Brain pericyte (primary cell): ENCODE results near the gene USP3.
A peak's percentile ranks its signal among the peaks of the same experiment; 100 is the strongest.

Experiments
- DNase-seq: peaks from one replicate; pipeline ENCODE4 v3.0.0-alpha.2; 2012; ENCODE audit warnings: low read depth, low spot score

Gene USP3, protein sequence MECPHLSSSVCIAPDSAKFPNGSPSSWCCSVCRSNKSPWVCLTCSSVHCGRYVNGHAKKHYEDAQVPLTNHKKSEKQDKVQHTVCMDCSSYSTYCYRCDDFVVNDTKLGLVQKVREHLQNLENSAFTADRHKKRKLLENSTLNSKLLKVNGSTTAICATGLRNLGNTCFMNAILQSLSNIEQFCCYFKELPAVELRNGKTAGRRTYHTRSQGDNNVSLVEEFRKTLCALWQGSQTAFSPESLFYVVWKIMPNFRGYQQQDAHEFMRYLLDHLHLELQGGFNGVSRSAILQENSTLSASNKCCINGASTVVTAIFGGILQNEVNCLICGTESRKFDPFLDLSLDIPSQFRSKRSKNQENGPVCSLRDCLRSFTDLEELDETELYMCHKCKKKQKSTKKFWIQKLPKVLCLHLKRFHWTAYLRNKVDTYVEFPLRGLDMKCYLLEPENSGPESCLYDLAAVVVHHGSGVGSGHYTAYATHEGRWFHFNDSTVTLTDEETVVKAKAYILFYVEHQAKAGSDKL

DNA sequence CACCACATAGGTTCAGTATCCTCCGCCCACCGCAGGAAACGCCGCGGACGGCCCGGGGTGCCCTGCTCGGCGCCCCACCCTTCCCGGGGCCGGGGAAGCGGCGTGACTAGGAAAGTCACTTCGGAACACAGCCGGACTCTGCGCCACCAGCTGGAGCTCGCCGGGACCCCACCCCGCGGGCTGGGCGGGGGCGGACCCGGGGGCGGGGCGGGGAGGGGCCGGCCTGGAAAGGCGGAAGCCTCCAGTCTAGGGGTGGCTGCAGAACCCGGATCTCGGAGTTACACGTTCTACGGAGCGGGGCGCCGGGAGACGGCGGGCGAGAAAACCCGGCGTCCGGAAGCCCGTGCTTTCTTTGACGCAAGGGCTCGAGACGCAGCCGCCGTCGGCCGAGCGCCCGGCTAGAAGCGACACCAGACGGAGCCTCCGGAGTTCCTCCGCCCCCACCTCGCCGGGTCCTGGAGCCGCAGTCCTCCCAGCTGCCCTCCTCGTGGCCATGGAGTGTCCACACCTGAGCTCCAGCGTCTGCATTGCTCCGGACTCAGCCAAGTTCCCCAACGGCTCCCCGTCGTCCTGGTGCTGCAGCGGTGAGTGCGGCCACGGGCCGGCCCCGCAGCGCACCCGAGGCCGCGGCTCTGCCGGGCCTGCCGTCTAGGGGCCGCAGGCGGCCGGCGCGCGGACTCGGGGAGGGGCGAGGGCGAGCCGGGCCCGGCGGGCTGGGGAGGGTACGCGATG lies at the start of gene USP3:
Gene USP3 (plus strand): TSS at position 347 of the 732 bp plus-strand sequence. CDS start 147 bp downstream, at position 494.
- DNase-seq: peak; percentile 89

DNA sequence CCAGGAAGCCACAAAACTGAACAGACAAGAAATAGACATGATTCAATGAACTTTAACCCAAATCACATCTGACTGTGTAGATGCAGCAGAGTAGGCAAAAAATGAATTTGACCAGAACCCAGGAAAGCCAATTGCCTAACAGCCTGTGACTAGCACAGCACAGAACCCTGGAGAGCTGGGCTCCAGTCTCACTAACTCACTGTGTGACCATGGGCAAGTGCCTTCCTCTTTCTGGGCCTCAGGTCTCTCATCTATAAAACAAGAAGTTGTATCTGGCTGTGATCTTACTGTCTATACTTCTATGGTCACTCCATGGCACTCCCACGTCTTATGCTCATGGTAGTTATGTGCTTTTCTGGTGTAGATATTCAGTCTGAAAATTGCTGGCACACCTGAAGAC lies 48.1 kb upstream of the USP3 start:
- DNase-seq: no peak

DNA sequence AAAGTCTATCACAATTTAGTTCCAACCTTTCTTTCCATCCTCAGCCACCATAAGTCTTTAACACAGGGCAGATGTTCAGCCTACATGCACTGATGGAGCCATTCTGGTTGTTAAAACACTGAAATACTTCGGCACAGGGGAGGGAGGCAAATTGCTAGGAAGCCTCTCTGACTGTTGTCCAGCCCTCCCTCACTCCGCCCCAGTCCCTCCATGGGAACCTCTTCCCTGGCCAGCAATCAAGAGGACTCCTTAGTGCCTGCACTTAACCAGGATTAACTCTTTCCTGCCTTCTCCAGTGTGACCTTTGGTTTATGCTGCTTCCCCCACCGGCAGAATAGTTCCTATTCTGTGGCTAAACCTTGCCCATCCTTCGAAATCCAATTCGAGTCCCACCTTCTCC lies 47.0 kb upstream of the USP3 start:
- no peak for DNase-seq

DNA sequence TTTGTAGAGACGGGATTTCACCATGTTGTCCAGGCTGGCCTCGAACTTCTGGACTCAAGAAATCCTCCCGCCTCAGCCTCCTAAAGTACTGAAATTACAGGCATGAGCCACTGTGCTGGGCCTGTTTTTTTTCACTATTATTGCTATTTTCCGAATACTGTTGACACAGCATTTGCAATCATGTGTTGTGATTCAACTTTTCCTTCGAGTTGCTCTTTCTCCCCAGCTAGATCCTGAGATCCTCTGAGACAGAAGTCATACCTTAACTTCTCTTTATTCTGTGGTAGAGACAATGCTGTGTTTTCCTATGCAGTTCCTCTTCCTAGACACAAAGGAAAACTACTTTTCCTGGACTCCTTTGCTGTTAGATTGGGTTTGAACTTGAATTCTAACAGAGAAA lies 46.4 kb upstream of the USP3 start:
- DNase-seq: no peak

DNA sequence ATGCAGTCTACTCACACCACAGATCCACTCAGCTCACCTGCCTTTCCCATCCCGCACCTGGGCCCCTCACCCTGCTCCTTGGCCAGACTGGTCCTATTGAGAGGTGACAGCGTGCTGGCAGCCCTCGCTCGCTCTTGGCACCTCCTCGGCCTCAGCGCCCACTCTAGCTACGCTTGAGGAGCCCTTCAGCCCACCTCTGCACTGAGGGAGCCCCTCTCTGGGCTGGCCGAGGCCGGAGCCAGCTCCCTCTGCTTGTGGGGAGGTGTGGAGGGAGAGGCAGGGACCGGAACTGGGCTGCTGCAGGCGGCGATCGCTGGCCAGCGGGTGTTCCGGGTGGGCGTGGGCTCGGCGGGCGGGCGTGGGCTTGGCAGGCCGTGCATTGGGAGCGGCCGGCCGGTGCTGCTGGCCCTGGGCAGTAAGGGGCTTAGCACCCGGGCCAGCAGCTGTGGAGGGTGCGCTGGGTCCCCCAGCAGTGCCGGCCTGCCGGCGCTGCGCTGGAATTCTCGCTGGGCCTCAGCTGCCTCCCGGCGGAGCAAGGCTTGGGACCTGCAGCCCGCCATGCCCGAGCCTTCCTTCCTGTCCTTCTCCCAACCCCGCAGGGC lies 45.5 kb upstream of the USP3 start:
- DNase-seq: no peak

DNA sequence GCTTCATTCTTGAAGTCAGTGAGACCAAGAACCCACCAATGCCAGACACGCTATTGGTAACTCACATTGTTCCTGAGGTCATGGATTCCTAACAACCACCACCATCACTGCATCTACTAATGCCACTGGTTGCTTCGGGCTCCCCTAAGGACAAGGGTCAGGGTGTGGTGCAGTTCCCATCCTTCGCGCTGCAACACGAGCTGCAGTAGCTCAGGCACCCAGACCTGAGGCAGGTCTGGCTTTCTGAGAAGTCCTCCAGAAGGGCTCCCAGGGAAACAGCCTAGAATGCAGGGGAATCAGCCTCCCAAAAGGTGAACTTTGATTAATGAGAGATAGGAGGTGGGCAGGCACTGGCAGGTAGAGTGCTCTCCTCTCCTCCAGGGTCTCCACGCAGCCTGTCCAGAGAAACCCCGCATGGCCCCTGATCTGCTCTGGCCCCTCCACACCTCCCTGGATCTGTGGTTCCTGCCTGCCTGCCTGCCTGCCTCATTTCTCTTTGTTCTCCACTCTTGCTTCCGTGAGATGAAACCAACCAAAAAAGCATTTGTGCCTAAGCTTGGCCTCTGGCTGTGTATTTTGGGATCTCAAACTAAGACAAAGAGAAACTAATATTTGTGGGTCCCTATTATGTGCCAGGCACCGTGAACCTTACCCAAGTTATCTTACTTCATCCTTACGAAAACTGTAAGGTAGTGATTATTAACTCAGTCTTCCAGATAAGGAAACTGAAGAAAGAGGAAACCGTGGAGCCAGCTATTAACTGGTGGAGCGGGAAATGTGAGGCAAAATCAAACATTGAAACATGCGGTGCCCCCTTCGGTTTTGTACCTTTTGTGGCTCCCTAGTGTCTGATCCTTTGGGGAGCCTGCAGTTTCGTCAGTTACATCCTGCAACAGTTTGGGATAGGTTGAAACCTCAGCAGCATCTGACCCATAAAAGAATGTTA lies 43.9 kb upstream of the USP3 start:
- DNase-seq: no peak

DNA sequence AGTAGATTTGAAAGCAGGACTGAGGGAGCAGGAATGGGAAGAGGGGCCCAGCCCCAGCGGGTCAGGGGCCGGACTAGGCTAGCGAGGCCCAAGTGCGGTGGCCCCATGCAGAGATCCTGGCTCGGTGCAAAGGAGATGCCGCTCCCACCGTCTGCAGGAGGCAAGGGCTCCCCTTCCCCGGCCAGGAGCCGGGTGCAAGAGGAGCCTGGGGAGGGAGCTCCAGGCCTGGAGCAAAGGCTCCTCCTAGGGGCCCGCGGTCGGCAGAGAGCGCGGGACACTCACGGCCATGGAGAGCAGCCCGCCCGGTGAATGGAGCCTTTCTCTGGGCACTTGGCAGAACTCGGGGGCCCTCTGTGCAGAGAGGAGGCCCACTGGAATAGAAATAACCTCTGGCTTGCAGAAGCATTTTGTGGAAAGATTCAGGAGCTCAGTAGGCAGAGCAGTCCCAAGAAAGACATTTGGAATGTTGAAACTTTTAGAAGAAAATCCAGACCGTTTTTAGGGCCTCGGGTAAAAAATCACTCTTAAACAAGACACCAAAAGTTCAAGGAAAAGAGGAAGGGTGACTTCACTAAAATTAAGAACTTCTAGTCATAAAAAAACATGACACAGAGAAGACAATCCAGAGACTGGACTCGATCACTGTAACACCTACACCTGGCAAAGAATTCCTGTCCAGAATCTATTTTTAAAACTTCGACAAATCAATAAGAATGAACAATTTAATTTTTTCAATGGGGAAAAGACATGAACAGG lies 43.0 kb upstream of the USP3 start:
- DNase-seq: no peak

DNA sequence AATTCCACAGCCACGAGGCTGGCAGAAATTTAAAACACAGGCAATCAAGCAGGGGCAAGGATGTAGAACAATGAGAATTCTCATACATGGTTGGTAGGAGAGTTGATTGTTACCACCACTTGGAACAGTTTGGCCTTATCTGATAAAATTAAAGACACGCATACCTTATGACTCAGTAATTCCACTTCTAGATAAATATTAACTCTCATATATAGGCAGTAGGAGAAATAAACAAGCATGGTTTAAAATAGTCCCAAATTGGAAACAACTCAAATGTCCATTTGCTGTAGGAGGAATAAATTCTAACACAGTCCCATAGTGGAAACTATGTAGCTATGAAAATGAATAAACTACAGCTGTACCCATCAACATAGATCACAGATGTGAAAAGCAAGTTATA lies 42.3 kb upstream of the USP3 start:
- no peak for DNase-seq

DNA sequence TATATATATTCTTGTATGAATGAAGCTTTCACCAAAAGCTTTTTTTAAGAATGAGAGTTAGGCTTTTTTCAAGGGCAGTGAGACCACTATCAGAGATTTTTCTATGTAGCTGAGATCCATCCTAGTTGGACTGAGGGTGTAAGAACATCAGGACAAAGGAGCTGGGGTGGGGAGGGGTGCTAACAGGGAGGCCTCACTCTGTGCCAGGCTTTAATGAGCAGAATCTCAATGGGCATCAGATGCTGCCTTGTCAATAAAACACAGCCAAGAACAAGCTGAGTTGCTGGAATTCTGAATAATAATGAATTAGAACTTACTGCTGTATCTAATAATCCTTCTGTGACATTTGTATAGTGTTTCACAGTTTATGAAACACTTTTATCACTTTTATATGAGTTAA lies 41.4 kb upstream of the USP3 start:
- no peak for DNase-seq

DNA sequence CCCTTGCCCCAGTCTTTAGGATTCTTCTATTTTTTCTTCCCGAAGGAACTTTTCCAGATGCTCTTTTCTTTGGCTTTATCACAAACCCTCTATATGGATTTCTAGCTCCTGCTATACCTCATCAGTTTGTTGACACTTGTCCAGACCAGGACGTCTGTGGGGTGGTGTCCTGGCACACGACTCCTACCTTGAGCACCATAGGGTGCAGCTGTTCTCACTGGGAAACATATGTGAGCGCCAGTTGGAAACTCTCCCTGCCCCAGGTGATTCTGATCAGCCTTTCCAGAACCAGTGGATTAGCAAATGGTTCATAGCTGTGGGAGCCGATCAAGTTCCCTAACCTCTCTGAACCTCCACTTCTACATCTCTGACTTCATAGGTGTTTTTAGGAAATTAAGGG lies 40.6 kb upstream of the USP3 start:
- DNase-seq: no peak

DNA sequence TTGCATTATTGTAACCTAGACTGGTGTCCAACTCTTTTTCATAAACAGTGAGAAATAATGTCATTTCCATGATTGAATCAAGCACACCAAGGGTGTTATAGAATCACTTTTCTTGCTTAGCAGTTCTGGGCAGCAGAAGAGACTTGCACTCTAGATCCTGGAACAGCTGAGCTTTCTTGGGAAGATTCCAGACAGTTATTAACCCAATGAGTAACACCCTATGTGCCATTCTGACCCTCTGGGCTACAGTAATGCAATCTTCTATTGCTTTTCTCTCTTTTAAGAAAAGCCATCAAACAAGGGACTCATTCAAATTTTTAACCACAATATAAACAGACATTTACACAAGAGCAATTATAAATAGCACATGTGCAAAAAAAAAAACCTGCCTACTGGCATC lies 39.3 kb upstream of the USP3 start:
- DNase-seq: no peak

DNA sequence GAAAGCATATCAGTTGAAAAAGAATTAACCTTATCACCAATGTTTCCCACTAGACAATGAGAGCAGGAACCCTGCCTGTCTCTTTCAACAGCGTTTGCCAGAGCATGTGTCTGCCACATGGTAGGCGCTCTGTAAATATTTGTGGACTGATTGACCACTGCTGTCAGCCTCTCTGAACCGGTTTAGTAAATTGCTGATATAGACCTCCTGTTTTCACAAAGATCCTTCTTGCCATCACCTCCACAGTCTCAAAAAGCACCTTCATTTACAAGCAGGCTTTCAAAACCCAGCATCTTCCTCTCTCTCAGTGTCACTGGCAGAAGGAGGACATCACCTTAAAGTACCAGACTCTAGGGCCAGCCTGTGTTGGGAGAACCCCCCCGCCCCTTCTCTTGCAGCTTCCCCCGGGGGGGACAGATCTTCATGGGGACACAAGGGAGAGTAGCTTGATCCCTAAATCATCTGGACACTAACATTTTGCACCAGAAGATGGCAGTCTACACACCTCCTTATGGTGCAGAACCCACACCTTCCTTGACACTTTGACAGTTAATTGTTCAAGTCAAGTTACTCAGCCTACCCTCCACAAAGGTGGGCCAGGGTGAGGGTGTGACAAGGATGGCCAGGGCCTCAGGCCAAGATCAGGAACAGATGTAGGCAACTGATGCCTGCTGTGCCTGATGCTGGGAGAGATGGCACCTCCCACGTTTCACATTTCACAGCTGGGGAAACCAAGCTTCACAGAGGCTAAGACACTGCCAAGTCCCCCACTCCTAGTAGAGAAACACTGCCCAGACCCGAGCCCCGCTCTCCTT lies 37.8 kb upstream of the USP3 start:
- DNase-seq: no peak

DNA sequence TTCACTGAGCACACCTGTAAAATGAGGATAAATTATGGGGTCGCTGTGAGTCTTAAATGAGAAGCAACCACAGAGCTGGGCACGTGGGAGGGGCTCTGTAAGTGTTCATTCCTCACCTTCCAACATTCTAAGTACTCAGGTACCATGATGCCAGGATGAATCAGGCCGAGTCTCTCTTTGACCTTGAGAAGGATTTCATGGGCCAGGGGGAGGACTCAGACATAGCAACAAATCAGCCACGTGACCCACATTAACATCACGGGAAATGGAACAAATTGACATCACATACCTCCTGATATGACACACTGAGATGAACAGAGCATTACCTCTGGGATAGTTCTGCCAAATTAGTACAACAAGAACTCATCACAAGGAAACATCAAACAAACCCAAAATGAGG lies 35.2 kb upstream of the USP3 start:
- DNase-seq: no peak

DNA sequence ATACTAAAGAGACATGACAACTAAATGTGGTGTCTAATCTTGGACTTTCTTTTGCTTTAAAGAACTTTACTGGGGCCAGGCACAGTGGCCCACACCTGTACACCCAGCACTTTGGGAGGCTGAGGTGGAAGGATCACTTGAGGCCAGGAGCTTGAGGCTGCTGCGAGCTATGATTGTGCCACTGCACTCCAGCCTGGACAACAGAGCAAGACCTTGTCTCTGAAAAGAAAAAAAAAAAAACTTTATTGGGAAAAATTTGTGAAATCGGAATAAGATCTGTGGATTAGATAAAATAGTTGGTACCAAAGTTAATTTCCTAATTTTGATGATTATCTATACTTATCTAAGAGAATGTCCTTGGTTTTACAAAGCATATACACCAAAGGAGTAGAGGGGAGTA lies 34.4 kb upstream of the USP3 start:
- DNase-seq: no peak

DNA sequence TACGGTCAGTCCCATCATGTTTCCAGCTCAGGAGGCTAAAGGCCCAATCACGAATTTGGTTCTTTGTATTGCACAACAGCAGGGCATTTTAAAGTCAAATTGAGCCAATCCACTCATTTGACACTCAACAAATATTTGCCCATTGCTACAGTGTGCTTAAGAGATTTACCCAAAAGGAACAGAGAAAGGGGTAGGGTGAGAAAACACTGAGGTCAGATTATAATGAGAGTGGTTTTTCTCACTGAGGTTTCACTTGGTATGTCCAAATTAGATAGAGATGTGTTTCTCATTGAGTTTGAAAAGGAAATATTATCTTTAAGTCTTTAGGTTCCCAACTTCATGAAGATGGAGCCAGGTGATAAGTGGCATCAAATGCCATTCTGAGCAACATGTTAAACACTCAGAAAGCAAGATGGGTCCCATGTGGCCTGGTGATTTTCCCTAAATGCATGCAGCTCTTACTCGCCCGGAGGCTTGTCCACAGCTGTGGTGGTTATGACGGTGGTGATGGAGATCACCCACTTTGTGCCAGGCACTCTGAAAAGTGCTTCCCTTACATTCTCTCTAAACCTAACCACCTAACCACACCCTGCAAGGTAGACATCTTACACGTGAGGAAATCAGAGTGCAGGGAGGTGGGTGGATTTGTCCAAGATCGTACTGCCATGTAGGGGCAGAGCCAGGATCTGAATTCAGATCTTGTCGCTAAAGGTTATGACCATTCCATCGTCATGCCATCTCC lies 31.2 kb upstream of the USP3 start:
- DNase-seq: no peak

DNA sequence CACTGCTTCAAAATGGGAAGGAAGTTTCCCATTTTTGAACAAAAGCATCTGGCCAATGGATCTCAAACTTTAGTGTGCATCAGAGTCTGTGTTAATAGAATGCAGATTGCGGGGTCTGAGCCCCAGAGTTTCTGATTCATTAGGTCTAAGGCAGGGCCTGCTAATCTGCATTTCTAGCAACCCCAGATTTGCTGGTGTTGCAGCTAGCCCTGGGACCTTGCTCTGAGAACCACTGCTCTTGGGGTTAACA lies 30.7 kb upstream of the USP3 start:
- no peak for DNase-seq

DNA sequence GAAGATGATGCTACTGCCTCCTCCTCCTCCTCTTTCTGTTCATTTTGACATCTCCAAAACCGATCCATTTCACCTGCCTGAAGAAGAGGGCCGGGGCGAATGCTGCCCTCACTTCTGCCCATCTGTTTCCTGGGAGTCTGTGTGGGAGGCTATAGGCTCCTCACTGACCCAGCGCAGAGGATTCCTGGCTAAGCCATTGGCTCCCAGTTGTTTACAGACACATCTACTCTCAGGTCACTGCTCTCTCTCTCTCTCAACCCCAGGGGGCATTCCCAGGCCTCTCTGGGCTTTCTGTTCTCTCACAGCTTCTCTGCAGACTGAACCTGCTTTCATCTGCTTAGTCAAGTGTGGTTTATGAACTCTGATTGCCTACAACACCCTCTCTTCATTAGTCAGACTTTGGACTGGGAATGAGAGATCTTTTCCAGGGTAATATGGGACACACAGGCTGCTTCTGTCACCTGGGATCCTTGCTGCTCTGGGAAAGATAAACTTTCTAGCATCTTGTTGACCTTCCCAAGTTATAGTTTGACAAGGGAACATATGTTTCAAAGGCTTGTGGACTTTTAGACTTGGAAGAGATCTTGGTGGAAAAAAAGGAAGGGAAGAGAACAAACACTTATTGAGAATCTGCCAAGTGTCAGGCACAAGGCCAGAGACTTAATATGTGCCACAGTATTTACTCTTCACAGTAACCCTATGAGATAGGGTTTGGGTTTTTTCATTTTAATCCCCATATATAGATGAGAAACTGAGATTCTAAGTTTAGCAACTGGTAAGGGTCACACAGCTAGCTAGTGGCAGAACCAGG lies 30.2 kb upstream of the USP3 start:
- DNase-seq: no peak

DNA sequence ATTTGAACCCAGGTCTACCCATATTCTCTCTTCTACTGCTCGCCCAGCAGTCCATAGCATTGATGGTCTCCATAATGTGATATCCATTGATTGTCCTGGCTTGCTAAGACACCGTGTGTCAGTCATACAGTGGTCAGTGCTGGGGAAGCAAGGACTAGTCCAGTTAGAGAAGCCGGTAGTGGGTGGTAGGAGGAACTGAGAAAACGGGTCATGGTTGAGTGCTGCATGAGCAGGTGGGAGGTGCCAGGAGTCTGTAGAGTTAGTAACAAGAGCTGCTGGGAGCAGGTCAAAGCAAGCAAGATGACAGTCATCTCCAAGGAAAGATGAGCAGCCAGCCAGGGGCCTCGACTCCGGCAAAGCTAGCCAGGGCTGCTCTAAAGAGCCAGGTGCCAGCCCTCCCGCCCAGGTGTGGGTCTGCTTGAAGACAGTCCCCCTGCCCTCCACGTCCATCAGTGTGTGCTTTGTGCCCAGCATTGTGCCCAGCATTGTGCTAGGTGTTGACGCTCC lies 29.5 kb upstream of the USP3 start:
- DNase-seq: no peak
